Dendritic cell treated with granulocyte-macrophage colony-stimulating factor and Interleukin-4, amounts not matched to agents 40 ng/mL and 50 ng/mL, for 4 days (primary cell): Measurements from ENCODE around the gene KIR2DL4.
"Not testable (repeated sequence)": the region's sequence is repeated elsewhere in the genome, so short reads cannot be mapped to it uniquely, and the experiment has no call there.

Source experiments
- H3K27ac Mint-ChIP-seq: one replicate; pipeline ENCODE4 v1.8.0; 2022; ENCODE audit warnings: mild to moderate bottlenecking, mixed read lengths
- H3K27me3 Mint-ChIP-seq: one replicate; pipeline ENCODE4 v1.8.0; 2022; ENCODE audit warnings: mild to moderate bottlenecking, mixed read lengths
- H3K36me3 Mint-ChIP-seq: one replicate; pipeline ENCODE4 v1.8.0; 2022; ENCODE audit warnings: low read depth, mixed read lengths
- H3K4me1 Mint-ChIP-seq: one replicate; pipeline ENCODE4 v1.8.0; 2022; ENCODE audit warnings: low read depth, mixed read lengths
- H3K4me3 Mint-ChIP-seq: one replicate; pipeline ENCODE4 v1.8.0; 2022; ENCODE audit warnings: mild to moderate bottlenecking, moderate library complexity, mixed read lengths
- H3K9me3 Mint-ChIP-seq: one replicate; pipeline ENCODE4 v1.8.0; 2022; ENCODE audit warnings: mixed read lengths
- intact Hi-C: fragments of 100-400 bp; cut with micrococcal nuclease; formaldehyde crosslinking; loops from one replicate; pipeline ENCODE4 v1.15.0; 2022

KIR2DL4 gene

DNA sequence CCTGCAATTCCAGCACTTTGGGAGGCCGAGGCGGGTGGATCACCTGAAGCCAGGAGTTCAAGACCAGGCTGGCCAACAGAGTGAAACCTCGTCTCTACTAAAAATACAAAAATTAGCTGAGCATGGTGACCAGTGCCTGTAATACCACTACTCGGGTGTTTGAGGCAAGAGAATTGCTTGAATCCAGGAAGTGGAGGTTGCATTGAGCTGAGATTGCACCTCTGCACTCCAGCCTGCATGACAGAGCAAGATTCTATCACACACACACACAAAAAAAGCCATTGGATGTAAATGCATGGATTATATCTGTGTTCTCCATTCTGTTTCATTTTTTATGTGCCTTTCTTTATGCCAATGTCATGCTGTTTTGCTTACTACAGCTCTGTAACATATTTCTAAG, 21.0 kb downstream of the KIR2DL4 start:
- H3K9me3 Mint-ChIP-seq, H3K4me3 Mint-ChIP-seq, H3K36me3 Mint-ChIP-seq, intact Hi-C loops, H3K27ac Mint-ChIP-seq: not testable (repeated sequence)
- peaks cover 30% of the 10 kb centered on the region for H3K4me1 Mint-ChIP-seq
- peaks cover 12% of the 10 kb centered on the region for H3K27me3 Mint-ChIP-seq

DNA sequence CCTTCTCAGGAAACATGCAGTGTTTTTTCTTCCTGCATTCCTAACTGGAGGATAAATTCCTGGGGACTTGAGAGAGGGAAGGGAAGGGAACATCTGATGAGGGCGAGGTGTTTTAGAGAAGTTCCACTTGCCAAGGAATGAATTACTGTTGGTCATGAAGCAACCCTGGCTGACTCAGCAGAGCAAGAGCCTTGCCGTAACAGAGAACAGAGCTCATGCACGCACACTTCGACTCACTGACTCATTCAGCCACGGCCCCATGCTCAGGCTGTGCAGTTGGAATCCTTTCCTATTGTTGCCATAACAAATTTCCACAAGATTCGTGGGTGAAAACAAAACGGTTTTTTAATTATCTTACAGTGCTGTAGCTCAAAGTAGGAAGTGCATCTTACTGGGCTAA, 21.9 kb downstream of the KIR2DL4 start:
- H3K27ac Mint-ChIP-seq, H3K4me3 Mint-ChIP-seq, intact Hi-C loops, H3K9me3 Mint-ChIP-seq, H3K36me3 Mint-ChIP-seq, H3K27me3 Mint-ChIP-seq: not testable (repeated sequence)
- H3K4me1 Mint-ChIP-seq: peaks cover 32% of the 10 kb centered on the region

DNA sequence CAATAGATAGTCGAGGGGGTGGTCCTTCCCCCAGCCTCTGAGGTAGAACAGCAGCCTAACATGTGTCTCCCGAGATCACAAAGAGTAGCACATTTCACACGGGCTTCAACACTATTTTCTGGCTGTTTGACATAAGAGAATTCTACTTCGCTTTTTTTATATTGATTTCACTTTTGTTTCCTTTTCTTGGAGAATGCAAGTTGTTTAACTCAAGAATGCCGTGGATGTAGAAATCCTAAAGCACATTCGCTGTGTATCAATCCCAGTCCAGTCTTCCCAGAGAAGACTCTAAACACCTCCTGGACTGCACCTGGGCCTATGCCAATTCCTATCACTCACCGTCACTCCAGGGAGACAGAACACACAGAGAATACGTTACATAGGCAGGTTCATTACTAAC, 24.7 kb downstream of the KIR2DL4 start:
- H3K4me3 Mint-ChIP-seq, H3K27ac Mint-ChIP-seq, H3K9me3 Mint-ChIP-seq, H3K27me3 Mint-ChIP-seq, H3K36me3 Mint-ChIP-seq, intact Hi-C loops: not testable (repeated sequence)
- peaks cover 34% of the 10 kb centered on the region for H3K4me1 Mint-ChIP-seq

DNA sequence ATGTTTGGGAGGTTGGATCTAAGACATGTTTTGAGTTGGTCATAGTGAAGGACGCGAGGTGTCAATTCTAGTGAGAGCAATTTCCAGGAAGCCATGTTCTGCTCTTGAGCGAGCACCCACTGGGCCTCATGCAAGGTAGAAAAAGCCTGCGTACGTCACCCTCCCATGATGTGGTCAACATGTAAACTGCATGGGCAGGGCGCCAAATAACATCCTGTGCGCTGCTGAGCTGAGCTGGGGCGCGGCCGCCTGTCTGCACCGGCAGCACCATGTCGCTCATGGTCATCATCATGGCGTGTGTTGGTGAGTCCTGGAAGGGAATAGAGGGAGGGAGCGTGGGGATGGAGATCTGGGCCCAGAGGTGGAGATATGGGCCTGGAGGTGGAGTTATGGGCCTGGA, 29.1 kb downstream of the KIR2DL4 start, which contains the start of gene KIR2DS4:
Gene KIR2DS4 (plus strand): TSS at position 181 of the 400 bp plus-strand sequence.
- H3K36me3 Mint-ChIP-seq, H3K4me3 Mint-ChIP-seq, H3K27ac Mint-ChIP-seq, H3K9me3 Mint-ChIP-seq, intact Hi-C loops: not testable (repeated sequence)
- H3K4me1 Mint-ChIP-seq: peaks cover 20% of the 10 kb centered on the region
- peaks cover 10% of the 10 kb centered on the region for H3K27me3 Mint-ChIP-seq

DNA sequence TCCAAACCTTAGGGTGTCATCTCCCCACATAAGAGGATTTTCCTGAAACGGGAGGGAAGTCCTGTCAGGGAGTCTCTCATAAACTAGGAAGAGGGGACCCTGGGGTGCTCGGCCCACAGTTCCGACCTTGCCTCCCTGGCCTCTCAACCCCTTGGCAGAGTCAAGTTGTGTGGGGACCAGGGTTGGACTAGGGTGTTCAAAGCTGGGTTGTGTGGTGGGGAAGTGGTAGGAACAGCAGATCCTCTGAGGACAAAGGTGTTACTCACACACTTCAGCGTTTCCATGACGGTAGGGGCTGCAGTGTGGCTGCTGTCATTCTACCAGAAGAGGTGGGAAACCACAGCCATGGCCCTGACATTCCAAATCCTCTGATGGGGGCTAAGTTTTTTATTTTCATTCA, 31.7 kb downstream of the KIR2DL4 start:
- peaks cover 16% of the 10 kb centered on the region for H3K4me1 Mint-ChIP-seq
- H3K9me3 Mint-ChIP-seq, H3K27ac Mint-ChIP-seq, H3K36me3 Mint-ChIP-seq, H3K4me3 Mint-ChIP-seq, intact Hi-C loops: not testable (repeated sequence)
- peaks cover 19% of the 10 kb centered on the region for H3K27me3 Mint-ChIP-seq

DNA sequence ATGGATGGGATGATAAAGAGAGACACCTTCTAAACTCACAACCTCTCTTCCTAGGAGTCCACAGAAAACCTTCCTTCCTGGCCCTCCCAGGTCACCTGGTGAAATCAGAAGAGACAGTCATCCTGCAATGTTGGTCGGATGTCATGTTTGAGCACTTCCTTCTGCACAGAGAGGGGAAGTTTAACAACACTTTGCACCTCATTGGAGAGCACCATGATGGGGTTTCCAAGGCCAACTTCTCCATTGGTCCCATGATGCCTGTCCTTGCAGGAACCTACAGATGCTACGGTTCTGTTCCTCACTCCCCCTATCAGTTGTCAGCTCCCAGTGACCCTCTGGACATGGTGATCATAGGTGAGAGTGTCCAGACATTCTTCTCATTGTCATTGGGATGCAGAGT, 34.1 kb downstream of the KIR2DL4 start:
- H3K27ac Mint-ChIP-seq, H3K4me3 Mint-ChIP-seq, H3K9me3 Mint-ChIP-seq, H3K36me3 Mint-ChIP-seq, intact Hi-C loops: not testable (repeated sequence)
- Mint-ChIP-seq H3K27me3 (peaks cover 25% of the 10 kb centered on the region), H3K4me1 (peaks cover 11% of the 10 kb centered on the region)

DNA sequence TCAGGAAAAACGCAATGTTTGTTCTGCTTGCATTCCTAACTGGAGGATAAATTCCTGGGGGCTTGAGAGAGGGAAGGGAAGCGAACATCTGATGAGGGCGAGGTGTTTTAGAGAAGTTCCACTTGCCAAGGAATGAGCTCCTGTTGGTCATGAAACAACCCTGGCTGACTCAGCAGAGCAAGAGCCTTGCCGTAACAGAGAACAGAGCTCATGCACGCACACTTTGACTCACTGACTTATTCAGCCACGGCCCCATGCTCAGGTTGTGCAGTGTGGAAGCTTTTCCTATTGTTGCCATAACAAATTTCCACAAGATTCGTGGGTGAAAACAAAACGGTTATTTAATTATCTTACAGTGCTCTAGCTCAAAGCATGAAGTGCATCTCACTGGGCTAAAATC, 39.8 kb downstream of the KIR2DL4 start:
- H3K4me1 Mint-ChIP-seq, H3K4me3 Mint-ChIP-seq, H3K9me3 Mint-ChIP-seq, intact Hi-C loops, H3K27ac Mint-ChIP-seq, H3K36me3 Mint-ChIP-seq: not testable (repeated sequence)
- peaks cover 46% of the 10 kb centered on the region for H3K27me3 Mint-ChIP-seq

DNA sequence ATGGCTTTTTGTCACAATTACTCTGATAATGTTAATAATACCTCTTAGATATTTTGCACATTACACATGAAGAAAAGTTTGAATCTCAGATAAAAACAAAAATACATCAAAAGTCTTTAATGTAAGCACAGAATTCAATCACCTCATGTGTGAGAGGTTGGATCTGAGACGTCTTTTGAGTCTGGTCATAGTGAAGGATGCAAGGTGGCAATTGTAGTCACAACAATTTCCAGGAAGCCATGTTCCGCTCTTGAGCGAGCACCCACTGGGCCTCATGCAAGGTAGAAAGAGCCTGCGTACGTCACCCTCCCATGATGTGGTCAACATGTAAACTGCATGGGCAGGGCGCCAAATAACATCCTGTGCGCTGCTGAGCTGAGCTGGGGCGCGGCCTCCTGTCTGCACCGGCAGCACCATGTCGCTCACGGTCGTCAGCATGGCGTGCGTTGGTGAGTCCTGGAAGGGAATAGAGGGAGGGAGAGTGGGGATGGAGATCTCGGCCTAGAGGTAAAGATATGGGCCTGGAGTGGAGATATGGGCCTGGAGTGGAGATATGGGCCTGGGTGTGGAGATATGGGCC, 46.7 kb downstream of the KIR2DL4 start, which contains the start of gene KIR3DL2:
Gene KIR3DL2 (plus strand): TSS at position 383 of the 580 bp plus-strand sequence. CDS start 33 bp downstream, at position 416.
- H3K4me3 Mint-ChIP-seq, H3K36me3 Mint-ChIP-seq, H3K27ac Mint-ChIP-seq, intact Hi-C loops, H3K9me3 Mint-ChIP-seq: not testable (repeated sequence)
- Mint-ChIP-seq H3K27me3 (peaks cover 33% of the 10 kb centered on the region), H3K4me1 (peaks cover 23% of the 10 kb centered on the region)

DNA sequence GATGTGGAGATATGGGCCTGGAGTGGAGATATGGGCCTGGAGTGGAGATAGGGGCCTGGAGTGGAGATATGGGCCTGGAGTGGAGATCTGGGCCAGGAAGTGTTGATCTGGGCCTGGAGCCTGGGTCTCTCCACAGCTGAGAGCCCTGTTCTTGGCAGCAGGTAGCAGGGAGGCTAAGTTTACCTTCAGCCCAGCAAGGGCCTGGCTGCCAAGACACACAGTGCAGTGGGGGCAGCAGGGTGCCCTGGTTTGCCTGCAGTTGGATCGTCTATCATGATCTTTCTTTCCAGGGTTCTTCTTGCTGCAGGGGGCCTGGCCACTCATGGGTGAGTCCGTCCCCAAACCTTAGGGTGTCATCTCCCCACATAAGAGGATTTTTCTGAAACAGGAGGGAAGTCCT, 47.5 kb downstream of the KIR2DL4 start:
- intact Hi-C loops: no loop called here
- Mint-ChIP-seq H3K36me3 (no peaks in the 10 kb centered on the region), H3K4me1 (peaks cover 31% of the 10 kb centered on the region), H3K4me3 (no peak overlapping the region), H3K27me3 (peaks cover 27% of the 10 kb centered on the region), H3K9me3 (no peaks in the 10 kb centered on the region), H3K27ac (no peak overlapping the region)

DNA sequence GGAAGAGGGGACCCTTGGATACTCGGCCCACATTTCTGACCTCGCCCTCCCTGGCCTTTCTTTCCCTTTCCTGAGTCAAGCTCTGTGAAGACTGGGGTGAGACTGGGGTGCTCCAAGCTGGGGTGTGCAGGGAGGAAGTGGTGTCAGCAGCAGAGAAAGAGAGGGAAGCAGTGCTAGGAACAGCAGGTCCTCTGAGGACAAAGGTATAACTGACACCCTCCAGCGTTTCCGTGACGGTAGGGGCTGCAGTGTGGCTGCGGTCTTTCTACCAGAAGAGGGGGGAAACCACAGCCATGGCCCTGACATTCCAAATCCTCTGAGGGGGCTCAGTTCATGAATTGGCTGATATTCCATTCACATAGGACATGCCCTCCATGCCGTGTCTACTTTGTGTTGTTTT, 47.9 kb downstream of the KIR2DL4 start:
- no peak overlapping the region for H3K27ac Mint-ChIP-seq
- no peaks in the 10 kb centered on the region for H3K9me3 Mint-ChIP-seq
- intact Hi-C loops: no loop called here
- H3K27me3 Mint-ChIP-seq: peaks cover 23% of the 10 kb centered on the region
- no peak overlapping the region for H3K4me3 Mint-ChIP-seq
- H3K36me3 Mint-ChIP-seq: no peaks in the 10 kb centered on the region
- peaks cover 32% of the 10 kb centered on the region for H3K4me1 Mint-ChIP-seq

DNA sequence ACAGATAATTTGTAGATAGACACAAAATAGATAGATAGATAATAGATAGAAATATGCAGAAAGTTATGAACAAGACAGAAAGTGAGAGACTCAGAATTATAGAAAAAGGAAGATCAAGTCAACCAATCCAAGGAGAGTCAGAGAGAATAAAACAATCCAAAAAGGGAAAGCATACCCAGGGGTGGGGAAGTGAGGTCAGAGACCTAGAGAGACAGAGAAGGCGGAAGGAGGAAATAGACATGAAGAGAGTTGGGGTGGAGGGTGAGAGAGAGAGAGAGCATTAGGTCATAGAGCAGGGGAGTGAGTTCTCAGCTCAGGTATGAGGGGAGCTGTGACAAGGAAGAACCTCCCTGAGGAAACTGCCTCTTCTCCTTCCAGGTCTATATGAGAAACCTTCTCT, 51.8 kb downstream of the KIR2DL4 start:
- H3K4me3 Mint-ChIP-seq, H3K9me3 Mint-ChIP-seq, intact Hi-C loops, H3K27ac Mint-ChIP-seq, H3K36me3 Mint-ChIP-seq: not testable (repeated sequence)
- H3K27me3 Mint-ChIP-seq: peaks cover 12% of the 10 kb centered on the region
- H3K4me1 Mint-ChIP-seq: peaks cover 45% of the 10 kb centered on the region

DNA sequence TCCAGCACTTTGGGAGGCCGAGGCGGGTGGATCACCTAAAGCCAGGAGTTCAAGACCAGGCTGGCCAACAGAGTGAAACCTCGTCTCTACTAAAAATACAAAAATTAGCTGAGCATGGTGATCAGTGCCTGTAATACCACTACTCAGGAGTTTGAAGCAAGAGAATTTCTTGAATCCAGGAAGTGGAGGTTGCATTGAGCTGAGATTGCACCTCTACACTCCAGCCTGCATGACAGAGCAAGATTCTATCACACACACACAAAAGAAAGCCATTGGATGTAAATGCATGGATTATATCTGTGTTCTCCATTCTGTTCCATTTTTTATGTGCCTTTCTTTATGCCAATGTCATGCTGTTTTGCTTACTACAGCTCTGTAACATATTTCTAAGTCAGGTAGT, 55.1 kb downstream of the KIR2DL4 start:
- H3K27ac Mint-ChIP-seq, H3K36me3 Mint-ChIP-seq, H3K4me3 Mint-ChIP-seq, intact Hi-C loops, H3K9me3 Mint-ChIP-seq: not testable (repeated sequence)
- peaks cover 19% of the 10 kb centered on the region for H3K27me3 Mint-ChIP-seq
- peaks cover 42% of the 10 kb centered on the region for H3K4me1 Mint-ChIP-seq

DNA sequence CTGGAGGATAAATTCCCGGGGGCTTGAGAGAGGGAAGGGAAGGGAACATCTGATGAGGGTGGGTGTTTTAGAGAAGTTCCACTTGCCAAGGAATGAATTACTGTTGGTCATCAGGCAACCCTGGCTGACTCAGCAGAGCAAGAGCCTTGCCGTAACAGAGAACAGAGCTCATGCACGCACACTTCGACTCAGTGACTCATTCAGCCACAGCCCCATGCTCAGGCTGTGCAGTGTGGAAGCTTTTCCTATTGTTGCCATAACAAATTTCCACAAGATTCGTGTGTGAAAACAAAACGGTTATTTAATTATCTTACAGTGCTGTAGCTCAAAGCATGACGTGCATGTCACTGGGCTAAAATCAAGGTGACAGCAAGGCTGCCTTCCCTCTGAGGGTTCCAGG, 56.0 kb downstream of the KIR2DL4 start:
- H3K27ac Mint-ChIP-seq, intact Hi-C loops: not testable (repeated sequence)

DNA sequence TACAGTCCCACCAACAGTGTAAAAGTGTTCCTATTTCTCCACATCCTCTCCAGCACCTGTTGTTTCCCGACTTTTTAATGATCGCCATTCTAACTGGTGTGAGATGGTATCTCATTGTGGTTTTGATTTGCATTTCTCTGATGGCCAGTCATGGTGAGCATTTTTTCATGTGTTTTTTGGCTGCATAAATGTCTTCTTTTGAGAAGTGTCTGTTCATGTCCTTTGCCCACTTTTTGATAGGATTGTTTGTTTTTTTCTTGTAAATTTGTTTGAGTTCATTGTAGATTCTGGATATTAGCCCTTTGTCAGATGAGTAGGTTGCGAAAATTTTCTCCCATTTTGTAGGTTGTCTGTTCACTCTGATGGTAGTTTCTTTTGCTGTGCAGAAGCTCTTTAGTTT, 60.0 kb downstream of the KIR2DL4 start:
- H3K9me3 Mint-ChIP-seq, intact Hi-C loops, H3K4me3 Mint-ChIP-seq, H3K27ac Mint-ChIP-seq, H3K36me3 Mint-ChIP-seq: not testable (repeated sequence)
- Mint-ChIP-seq H3K4me1 (peaks cover 24% of the 10 kb centered on the region), H3K27me3 (peaks cover 46% of the 10 kb centered on the region)

More for the DNA sequence above, 56.0 kb downstream of the KIR2DL4 start:
- H3K4me1 Mint-ChIP-seq: peaks cover 39% of the 10 kb centered on the region
- not testable (repeated sequence) for H3K4me3 Mint-ChIP-seq, H3K9me3 Mint-ChIP-seq, H3K36me3 Mint-ChIP-seq
- H3K27me3 Mint-ChIP-seq: peaks cover 24% of the 10 kb centered on the region
